ENCODE measurements around the gene TBPL1.

DNA sequence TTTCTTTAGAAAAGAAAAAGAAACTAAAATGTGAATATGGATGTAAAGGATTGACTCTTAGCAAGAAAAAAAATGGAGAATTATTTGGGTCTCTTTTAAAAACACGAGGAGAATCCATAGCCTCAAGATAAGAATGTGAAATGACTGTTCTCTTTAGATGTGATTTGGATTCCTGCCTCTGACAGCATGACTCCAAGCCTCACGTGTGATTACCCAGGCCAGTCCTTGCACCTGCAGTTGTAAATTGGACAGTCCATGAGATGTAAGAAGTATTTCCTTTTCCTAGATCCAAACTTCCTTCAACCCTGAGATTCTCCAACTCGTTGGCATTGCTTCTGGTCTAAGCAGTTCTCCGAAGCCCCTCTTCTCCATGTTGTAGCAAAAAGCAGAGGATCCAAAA lies 67.5 kb downstream of the TBPL1 start:
- TF ChIP-seq GATA3 (IDR thresholded peaks at IDR 0.05; ENCODE audit: low read depth, low read length) (no peak), GATA2 (IDR thresholded peaks at IDR 0.05; ENCODE audit: low read depth, low read length) (no peak)

Measured in SH-SY5Y (cell line).